Right hindlimb (tissue), 1 donor: Measurements from ENCODE around the gene RCCD1.
"Not testable (repeated sequence)": the region's sequence is repeated elsewhere in the genome, so short reads cannot be mapped to it uniquely, and the experiment has no call there.

Source experiments
- DNase-seq: peaks from one replicate; pipeline ENCODE4 v3.0.0-alpha.2; 2018

RCCD1 gene, protein sequence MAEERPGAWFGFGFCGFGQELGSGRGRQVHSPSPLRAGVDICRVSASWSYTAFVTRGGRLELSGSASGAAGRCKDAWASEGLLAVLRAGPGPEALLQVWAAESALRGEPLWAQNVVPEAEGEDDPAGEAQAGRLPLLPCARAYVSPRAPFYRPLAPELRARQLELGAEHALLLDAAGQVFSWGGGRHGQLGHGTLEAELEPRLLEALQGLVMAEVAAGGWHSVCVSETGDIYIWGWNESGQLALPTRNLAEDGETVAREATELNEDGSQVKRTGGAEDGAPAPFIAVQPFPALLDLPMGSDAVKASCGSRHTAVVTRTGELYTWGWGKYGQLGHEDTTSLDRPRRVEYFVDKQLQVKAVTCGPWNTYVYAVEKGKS

DNA sequence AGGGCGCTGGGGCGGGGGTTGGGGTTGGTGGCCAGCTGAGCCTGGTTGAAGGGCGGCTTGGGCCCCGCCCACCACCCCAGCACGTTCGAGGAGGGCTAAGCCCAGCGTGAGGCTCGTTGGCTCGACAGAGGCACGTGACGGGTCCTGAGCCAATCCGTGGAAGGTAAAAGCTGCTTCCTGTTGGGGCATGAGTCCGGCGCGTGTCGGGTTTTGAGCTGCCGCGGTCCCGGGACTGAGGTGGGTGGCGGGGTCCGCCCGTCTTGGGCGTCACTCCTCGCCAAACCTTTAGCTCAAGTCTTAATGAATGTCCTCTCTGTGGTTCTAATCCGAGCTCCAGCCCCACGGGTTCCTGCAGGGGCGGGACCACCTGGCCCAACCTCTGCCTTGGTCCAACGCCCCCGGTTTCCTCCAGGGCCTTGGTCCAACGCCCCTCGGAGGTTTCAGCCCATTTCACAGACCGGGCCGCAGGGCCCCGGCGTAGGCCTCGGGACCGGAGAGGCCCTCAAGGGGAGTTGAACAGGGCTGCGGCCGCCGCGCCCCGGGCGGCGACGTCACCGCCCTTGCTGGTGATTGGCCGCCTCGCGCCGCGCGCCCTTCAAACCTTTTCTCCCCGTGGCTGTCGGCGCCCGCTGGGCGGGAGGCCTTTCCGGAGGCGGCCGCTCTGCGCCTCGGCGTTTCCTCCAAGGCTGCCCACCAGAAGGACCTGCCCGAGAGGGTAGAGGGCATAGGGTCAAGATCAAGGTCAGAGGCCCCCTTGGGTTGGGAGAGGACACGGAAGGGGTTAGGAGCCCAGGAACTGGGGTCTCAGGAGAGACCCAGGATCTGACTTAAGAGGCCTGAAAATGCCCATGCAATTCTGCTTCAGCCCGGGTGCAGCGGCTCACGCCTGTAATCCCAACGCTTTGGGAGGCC is at the start of gene RCCD1:
TSS of gene RCCD1 (plus strand) at position 173 of the 912 bp plus-strand sequence. CDS start 1,851 bp downstream, outside the sequence.
- DNase-seq: peak; percentile 97

DNA sequence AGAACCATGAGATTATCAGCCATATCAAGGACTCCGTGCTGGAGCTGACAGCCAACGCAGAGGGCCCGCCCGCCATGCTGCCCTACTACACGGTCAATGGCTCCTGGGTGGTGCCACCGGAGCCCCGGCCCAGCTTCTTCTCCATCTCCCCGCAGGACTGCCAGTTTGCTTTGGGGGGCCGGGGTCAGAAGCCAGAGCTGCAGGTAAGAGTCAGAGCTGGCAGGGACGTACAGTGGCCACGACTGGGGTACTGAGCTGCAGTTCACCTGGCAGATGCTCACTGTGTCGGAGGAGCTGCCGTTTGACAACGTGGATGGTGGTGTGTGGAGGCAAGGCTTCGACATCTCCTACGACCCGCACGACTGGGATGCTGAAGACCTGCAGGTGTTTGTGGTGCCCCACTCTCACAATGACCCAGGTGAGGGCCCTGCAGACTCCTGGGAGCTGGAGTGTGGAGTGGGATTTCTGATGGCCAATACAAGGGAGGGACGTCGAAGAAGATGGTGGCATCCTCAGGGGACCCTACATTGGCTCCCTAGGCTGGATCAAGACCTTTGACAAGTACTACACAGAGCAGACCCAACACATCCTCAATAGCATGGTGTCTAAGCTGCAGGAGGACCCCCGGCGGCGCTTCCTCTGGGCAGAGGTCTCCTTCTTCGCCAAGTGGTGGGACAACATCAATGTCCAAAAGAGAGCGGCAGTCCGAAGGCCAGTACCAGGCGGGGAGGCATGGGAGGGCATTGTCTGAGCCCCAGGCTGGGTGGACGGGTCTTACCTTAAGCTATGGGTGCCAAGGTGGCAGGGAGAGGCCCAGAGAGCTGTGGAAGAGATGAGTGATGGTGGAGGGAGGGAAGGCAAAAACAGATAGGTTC is 49.1 kb upstream of the RCCD1 start:
- DNase-seq: no peak

DNA sequence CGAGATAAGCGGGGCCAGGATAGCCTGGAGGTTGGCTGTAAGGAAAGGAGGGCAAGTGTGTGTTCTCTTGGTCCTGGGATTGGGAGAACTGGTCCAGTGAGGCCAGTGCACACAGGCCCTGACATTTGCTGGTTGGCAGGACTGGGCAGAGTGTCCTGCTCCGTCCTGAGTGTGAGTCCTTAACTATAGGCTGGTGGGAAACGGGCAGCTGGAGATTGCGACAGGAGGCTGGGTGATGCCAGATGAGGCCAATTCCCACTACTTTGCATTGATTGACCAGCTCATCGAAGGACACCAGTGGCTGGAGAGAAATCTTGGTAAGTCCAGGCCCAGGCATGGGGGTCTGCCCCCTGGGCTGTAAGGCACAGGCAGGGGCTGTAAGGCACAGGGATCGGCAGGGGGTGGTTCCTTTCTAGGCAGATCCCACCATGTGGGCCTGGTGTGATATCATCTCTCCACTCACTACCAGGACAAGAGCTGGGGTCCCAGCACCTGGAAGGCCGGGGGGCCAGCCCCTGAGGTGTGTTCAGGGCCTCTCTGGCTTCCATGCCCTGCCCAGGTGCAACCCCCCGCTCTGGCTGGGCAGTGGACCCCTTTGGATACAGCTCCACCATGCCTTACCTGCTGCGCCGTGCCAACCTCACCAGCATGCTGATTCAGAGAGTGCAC is 48.4 kb upstream of the RCCD1 start:
- DNase-seq: no peak

DNA sequence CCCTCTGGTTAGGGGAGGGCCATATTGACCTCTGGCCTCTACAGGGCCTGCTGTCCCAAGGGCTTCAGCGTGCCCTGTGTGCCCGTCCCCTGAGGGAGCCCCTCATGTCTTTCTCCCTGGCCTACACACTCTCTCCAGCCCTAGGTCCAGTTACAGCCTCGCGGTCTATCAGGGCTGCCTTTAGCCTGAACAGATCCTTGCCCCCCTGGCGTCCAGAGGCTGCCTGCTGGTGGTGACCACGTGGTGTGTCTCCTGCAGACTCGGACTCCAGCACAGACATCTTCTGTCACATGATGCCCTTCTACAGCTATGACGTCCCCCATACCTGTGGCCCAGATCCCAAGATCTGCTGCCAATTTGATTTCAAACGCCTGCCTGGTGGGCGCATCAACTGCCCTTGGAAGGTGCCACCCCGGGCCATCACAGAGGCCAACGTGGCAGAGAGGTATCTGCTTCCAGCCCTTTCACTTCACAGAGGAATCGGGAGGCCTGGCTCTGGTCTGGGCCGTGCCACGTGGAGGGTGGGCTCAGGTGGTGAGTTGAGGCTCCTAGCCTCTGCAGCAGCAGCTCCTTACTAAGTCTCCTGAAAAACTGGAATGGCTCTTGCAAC is 47.5 kb upstream of the RCCD1 start:
- no peak for DNase-seq

DNA sequence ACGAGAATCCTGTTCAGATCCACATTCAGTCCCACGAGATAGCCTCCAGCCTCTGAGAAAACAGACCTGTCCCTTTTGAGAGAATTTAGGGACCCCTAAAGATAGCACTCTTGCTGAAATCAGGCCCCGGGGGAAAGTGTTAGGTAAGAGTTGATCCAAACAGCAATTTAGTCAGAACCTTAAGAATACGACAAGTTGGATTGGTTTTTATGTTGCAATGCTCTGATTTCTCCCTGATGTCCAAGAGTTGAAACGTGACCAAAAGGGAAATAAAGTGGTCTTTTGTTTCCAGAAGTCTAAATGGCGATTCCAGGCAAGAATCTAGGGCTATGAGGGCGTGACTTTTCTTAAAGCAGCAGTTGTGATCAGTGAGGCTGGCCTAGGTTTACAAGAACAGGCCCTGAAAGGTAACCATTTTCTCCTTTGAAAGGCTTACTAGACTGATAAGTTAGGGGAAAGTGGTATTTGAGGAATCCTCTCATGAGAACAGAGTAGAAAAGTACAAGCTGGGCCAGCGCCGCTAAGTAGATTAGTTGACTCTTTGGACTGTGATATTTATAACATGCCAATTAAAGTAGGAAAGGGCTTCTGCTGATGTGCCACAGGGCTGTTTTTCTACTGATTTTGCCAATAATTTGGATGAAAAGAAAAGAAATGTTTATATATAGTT is 46.7 kb upstream of the RCCD1 start:
- DNase-seq: no peak

DNA sequence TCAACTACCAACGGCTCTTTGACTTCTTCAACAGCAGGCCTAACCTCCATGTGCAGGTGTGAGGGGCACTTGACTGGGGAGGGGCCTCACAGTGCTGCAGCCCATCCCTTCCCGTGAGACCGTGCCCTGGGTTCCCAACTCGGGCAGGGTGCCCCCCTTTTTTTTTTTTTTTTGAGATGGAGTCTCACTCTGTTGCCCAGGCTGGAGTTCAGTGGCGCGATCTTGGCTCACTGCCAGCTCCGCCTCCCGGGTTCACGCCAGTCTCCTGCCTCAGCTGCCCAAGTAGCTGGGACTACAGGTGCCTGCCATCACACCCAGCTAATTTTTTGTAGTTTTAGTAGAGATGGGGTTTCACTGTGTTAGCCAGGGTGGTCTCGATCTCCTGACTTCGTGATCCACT is 45.2 kb upstream of the RCCD1 start:
- not testable (repeated sequence) for DNase-seq

DNA sequence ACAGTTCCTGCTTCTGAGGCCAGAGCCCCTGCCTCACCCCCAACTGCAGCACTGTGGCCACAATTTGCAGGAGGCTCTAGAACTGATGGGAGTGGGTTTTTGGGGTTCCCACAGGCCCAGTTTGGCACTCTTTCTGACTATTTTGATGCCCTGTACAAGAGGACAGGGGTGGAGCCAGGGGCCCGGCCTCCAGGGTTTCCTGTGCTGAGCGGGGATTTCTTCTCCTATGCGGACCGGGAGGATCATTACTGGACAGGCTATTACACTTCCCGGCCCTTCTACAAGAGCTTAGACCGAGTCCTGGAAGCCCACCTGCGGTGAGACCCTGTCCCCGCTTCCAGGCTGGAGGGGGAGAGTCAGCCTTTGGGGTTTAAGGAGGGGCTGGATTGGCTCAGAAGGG is 44.7 kb upstream of the RCCD1 start:
- DNase-seq: no peak

DNA sequence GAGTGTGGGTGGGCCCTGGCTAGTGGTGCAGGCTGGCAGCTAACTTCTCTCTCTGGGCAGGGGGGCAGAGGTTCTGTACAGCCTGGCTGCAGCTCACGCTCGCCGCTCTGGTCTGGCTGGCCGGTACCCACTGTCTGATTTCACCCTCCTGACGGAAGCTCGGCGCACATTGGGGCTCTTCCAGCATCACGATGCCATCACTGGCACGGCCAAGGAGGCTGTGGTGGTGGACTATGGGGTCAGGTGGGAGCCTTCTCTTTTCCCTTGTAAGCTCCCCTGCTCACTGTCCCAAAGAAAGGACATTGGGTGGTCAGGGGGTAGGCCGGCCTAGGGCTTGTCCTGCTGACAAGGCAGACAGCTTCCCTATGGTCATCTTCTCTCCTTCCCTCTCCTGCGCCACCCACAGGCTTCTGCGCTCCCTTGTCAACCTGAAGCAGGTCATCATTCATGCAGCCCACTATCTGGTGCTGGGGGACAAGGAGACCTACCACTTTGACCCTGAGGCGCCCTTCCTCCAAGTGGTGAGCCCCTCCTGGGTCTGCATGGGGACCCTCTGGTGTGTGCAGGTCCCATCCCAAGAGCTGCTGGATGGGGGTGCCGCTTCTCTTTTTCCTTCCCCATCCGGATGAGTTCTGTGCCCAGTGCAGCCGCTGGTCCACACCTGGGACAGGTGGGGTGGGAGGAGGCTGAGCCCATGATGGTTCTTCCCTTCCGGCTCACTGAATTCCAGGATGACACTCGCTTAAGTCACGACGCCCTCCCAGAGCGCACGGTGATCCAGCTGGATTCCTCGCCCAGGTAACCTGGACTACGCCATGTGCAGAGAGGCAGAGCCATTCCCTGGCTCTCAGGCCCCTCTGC is 44.0 kb upstream of the RCCD1 start:
- no peak for DNase-seq

DNA sequence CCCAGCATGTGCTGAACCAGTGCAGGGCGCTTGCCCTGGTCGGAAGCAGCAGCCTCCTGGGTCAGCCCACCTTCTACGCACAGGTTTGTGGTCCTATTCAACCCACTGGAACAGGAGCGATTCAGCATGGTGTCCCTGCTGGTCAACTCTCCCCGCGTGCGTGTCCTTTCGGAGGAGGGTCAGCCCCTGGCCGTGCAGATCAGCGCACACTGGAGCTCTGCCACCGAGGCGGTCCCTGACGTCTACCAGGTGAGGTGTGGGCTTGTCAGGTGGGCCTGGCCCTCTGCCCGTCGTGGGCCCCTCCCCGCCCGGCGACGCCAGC is 43.4 kb upstream of the RCCD1 start:
- DNase-seq: no peak

DNA sequence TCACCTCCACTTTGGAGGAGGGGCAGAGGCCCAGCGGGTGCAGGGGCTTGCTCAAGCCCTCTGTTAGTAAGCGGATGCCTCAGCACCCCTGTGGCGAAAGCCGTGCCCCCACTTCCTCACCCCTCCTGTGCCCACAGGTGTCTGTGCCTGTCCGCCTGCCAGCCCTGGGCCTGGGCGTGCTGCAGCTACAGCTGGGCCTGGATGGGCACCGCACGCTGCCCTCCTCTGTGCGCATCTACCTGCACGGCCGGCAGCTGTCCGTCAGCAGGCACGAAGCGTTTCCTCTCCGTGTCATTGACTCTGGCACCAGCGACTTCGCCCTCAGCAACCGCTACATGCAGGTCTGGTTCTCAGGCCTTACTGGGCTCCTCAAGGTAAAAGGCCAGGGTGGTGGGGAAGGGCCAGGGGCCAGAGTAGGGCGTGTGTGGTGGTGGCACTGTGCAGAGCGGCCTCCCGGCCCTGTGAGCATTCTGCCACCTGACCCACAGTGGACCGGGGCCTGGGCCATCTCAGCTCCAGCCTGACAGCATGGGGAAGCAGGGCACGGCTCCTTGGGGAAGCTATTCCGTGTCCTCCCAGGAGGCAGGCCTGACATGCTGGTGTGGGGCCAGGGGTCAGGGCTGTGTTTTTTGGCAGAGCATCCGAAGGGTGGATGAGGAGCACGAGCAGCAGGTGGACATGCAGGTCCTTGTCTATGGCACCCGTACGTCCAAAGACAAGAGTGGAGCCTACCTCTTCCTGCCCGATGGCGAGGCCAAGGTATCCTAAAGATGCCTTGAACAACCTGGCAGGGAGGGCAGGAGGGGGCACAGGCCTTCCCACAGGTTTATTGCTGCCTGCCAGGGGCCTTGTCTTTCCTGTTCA is 42.5 kb upstream of the RCCD1 start:
- DNase-seq: no peak

DNA sequence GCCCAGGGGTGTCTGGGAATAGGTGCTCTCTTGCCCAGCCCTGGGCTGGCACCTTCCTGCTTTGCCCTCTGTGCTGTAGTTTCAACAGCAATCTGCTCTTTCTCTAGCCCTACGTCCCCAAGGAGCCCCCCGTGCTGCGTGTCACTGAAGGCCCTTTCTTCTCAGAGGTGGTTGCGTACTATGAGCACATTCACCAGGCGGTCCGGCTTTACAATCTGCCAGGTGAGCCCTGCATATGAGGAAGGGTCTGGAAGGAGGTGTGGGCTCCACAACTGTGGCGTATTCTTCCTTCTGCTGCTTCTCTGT is 42.0 kb upstream of the RCCD1 start:
- no peak for DNase-seq

DNA sequence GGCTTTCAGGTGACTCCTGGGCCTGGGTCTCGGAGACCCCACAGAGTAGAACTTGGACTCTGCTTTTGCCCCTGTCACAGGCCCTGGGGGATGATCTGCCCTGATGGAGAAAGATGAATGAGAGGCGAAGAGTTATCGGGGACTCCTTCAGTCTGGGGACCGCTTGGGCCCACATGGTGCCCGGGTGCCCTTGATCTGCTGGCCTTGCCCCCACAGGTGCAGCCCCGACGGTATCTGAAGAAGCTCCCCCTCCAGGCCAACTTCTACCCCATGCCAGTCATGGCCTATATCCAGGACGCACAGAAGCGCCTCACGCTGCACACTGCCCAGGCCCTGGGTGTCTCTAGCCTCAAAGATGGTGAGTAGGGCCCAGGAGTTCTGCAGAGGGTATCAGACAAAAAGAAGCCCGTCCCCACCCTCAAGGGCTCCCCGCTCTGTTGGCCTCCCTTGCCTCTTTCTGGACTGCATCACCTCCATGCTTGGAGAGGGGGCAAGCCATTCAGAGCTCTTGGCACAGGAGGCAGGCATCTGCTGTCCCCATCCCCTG is 41.2 kb upstream of the RCCD1 start:
- no peak for DNase-seq

DNA sequence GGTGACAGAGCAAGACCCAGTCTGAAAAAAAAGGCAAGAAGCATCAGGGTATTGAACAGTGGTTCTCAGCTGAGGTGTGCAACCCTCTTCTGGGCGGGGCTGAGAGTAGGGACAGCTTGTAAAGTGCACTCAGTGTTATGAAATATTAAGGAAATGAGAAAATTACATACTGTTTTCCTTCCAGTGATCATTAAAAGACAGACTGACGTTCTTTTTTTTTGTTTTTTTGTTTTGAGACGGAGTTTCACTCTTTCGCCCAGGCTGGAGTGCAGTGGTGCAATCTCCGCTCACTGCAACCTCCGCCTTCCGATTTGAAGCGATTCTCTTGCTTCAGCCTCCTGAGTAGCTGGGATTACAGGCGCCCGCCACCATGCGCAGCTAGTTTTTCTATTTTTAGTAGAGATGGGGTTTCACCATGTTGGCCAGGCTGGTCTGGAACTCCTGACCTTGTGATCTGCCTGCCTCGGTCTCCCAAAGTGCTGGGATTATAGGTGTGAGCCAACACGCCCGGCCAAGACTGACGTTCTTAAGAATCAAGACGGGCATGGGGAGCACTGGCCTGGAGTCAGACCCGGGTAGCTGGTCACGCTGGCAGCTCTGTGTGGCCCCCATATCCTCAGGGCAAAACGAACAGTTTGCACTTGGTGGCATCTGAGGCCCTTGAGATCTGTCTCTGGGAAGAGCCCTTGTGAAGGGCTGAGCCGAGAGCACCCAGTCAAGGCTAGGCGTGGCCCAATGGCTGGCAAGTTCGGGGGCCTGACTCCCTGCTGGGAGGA is 40.2 kb upstream of the RCCD1 start:
- DNase-seq: no peak

DNA sequence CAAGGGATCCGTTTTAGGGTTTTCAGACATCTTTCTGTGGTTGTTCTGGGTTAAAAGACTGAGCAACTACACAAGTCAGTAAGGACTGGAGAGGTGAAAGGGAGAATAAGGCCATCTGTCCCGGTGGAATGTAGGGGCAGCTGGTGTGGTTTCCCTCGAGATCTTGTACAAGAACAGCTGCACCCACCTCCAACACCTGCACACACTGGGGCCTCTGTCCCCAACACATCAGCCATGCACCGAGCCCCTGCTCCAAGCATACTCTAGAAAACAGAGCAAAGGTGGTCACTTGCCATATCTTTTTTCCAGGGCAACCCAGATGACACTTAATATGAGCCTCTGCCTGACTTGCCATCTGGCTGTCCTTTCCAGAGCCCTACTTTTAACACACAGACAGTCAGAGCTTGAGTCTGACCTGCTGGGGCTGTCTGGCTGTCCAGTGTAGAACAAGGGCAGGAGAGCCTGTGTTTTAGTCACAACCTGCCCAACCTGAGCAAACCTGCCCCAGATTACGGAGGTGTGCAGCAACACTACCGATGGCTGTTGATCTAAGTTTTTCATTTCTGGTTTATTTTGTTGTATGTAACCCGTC is 39.4 kb upstream of the RCCD1 start:
- no peak for DNase-seq

DNA sequence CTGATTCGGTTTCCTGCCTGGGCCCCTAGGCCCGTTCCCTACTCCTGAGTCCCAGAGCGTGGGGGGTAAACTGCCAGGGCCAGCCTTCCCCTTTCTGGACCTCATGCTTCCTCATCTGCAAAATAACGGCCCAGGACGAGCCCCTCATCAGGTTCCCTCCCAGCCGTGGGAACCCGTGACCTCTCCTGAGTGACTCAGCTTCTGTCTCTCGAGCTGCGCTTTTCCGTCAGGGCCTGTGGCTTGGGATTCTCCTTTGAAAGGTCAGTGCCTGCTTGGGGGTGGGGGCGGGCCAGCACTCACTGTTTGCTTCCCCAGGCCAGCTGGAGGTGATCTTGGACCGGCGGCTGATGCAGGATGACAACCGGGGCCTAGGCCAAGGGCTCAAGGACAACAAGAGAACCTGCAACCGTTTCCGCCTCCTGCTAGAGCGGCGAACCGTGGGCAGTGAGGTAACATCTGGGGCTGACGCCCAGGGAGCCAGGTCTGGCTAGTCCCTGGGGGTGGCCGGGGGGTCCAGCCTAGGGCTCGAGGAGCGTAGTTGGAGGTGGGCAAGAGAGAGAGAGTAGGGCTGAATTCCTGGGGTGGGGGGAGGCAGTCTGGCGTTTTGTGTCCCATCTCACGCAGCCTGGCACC is 38.8 kb upstream of the RCCD1 start:
- no peak for DNase-seq

DNA sequence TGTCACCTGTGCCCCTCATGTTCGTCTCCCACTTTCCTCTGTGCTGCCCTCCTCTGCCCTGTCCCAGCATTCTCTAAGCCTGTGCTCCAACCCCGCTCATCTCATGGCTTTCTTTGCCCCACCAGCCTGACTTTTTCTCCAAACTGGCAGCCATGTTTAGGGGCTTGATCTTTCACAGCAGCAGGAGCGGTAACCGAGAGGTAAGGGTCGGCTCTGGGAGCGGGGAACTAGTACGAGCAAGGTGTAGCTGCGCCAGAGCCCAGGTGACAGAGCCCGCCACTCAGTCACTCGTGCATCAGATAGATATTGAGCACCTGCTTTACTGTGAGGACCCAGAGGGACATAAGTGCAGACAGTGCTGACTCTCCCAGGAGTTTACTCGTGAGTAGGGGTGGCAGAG is 38.2 kb upstream of the RCCD1 start:
- DNase-seq: no peak

DNA sequence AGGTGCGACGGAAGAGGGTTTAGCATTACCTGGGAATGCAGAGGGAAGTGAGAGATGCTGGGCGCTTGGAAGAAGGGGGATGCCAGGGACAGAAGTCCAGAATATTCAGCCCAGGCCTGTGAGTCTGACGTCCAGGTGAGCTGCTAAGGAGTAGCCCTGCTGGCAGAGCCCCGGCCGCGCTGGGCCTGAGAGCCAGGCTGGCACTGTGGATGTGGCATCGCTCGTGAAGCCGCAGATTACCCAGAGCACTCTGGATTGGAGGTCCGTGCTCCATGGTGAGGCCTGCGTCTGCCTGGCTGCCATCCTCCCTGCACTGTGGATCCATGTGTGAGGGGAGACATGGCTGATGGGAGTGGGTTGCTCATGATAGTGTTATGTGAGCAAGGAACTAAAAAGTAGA is 37.1 kb upstream of the RCCD1 start:
- no peak for DNase-seq
